ENCODE results near the gene RNF150. TPM values are rescaled to one million over a fixed set of nuclear protein-coding genes. Genes with fewer than 3 reads are reported as not detected.

RNF150 gene
- polyA plus RNA-seq, 1 donor = 36.4 TPM

GRCh38 chr4:140980426-140981200 is 152.7 kb downstream of the RNF150 start:
- no peak for DNase-seq (ENCODE audit: low read depth)

- DNase-seq (ENCODE audit: low read depth) = no peak
Measured at GRCh38 chr4:140976768-140977167, 156.5 kb downstream of the RNF150 start.

- no peak for DNase-seq (ENCODE audit: low read depth)
Measured at GRCh38 chr4:140971077-140971792, 162.0 kb downstream of the RNF150 start.

- no peak for DNase-seq (ENCODE audit: low read depth)
Measured at GRCh38 chr4:140969296-140969695, 164.0 kb downstream of the RNF150 start.

- no peak for DNase-seq (ENCODE audit: low read depth)
Measured at GRCh38 chr4:140968371-140968770, 164.9 kb downstream of the RNF150 start.

GRCh38 chr4:140963883-140964282 is 169.4 kb downstream of the RNF150 start:
- no peak for DNase-seq (ENCODE audit: low read depth)

- DNase-seq (ENCODE audit: low read depth) = no peak
Measured at GRCh38 chr4:140955641-140956040, 177.6 kb downstream of the RNF150 start.

- DNase-seq (ENCODE audit: low read depth) = no peak
Measured at GRCh38 chr4:140952717-140953116, 180.6 kb downstream of the RNF150 start.

GRCh38 chr4:140947506-140947905 is 185.8 kb downstream of the RNF150 start:
- DNase-seq (ENCODE audit: low read depth) = no peak

GRCh38 chr4:140945106-140945505 is 188.2 kb downstream of the RNF150 start:
- no peak for DNase-seq (ENCODE audit: low read depth)

- DNase-seq (ENCODE audit: low read depth) = no peak
Measured at GRCh38 chr4:140944572-140944971, 188.7 kb downstream of the RNF150 start.

- DNase-seq (ENCODE audit: low read depth) = no peak
Measured at GRCh38 chr4:140944199-140944515, 189.1 kb downstream of the RNF150 start.

GRCh38 chr4:140943486-140944198 is 189.6 kb downstream of the RNF150 start:
- DNase-seq (ENCODE audit: low read depth) = no peak

- no peak for DNase-seq (ENCODE audit: low read depth)
Measured at GRCh38 chr4:140940589-140940988, 192.7 kb downstream of the RNF150 start.

- DNase-seq (ENCODE audit: low read depth) = no peak
Measured at GRCh38 chr4:140937866-140938265, 195.4 kb downstream of the RNF150 start.

- no peak for DNase-seq (ENCODE audit: low read depth)
Measured at GRCh38 chr4:140935254-140935653, 198.0 kb downstream of the RNF150 start.

GRCh38 chr4:140932501-140933045 is 200.7 kb downstream of the RNF150 start:
- no peak for DNase-seq (ENCODE audit: low read depth)

- DNase-seq (ENCODE audit: low read depth) = no peak
Measured at GRCh38 chr4:140931911-140932310, 201.4 kb downstream of the RNF150 start.

- DNase-seq (ENCODE audit: low read depth) = no peak
Measured at GRCh38 chr4:140930557-140930956, 202.7 kb downstream of the RNF150 start.

- DNase-seq (ENCODE audit: low read depth) = no peak
Measured at GRCh38 chr4:140930011-140930410, 203.3 kb downstream of the RNF150 start.

GRCh38 chr4:140928880-140929279 is 204.4 kb downstream of the RNF150 start:
- no peak for DNase-seq (ENCODE audit: low read depth)

GRCh38 chr4:140926672-140927071 is 206.6 kb downstream of the RNF150 start:
- no peak for DNase-seq (ENCODE audit: low read depth)

Data from forelimb muscle (tissue), 1 donor.